Prostate gland (tissue), 2 donors: ENCODE data around the gene TGFBR1.

ENCODE experiments used
- POLR2A ChIP-seq: fragments of 450-650 bp; IDR thresholded peaks from one replicate; pipeline ENCODE4 v1.6.1; 2016; ENCODE audit warnings: antibody characterized with exemption, mild to moderate bottlenecking
- POLR2AphosphoS5 ChIP-seq: sonication (generic); formaldehyde crosslinking; IDR thresholded peaks from one replicate; pipeline ENCODE4 v1.6.1; 2017; ENCODE audit warnings: antibody characterized with exemption
- TF ChIP-seq, protein P1 (sequence below), 4 experiments: fragments of 200-600 bp in 2 of 4; fragments of 450-650 bp in 2 of 4; sonication (generic) in 2 of 4; IDR thresholded peaks; 1 replicate in 3 of 4; 2 replicates in 1 of 4; pipeline ENCODE4 v1.5.1; 2016 to 2019; ENCODE audit warnings: antibody characterized with exemption in 4 of 4, mild to moderate bottlenecking in 2 of 4, moderate library complexity in 2 of 4

GRCh38 chr9:99176527-99177013 is 71.7 kb downstream of the TGFBR1 start:
- no peak for TF ChIP-seq POLR2A
- TF ChIP-seq POLR2AphosphoS5, result no peak
- TF ChIP-seq, protein P1, sequence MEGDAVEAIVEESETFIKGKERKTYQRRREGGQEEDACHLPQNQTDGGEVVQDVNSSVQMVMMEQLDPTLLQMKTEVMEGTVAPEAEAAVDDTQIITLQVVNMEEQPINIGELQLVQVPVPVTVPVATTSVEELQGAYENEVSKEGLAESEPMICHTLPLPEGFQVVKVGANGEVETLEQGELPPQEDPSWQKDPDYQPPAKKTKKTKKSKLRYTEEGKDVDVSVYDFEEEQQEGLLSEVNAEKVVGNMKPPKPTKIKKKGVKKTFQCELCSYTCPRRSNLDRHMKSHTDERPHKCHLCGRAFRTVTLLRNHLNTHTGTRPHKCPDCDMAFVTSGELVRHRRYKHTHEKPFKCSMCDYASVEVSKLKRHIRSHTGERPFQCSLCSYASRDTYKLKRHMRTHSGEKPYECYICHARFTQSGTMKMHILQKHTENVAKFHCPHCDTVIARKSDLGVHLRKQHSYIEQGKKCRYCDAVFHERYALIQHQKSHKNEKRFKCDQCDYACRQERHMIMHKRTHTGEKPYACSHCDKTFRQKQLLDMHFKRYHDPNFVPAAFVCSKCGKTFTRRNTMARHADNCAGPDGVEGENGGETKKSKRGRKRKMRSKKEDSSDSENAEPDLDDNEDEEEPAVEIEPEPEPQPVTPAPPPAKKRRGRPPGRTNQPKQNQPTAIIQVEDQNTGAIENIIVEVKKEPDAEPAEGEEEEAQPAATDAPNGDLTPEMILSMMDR (IDR thresholded peaks at IDR 0.05), result no peak
